Keratinocyte (primary cell): ENCODE data around the gene P2RY12. TPM values are rescaled to one million over a fixed set of nuclear protein-coding genes. Genes with fewer than 3 reads are reported as not detected.

Source experiments
- DNase-seq: peaks from one replicate; pipeline ENCODE4 v3.0.0-alpha.2; 2011; ENCODE audit warnings: low read depth, missing footprints, low spot score
- FAIRE-seq: peaks from 2 replicates; lab custom pipeline; 2011; peaks lifted over from hg19 to GRCh38; lab: Jason Lieb, UNC
- H2AFZ ChIP-seq: 2 replicates; pipeline ENCODE4 v1.6.0; 2012; ENCODE audit warnings: low read length, control low read depth, inconsistent platforms; ENCODE audit not compliant: control insufficient read depth
- H3K27ac ChIP-seq: 2 replicates; pipeline ENCODE4 v1.5.1; 2011; ENCODE audit warnings: low read length; ENCODE audit not compliant: control insufficient read depth, insufficient read depth
- H3K27me3 ChIP-seq: 3 replicates; pipeline ENCODE4 v1.6.0; 2011; ENCODE audit warnings: low read length; ENCODE audit not compliant: control insufficient read depth, insufficient read depth; ENCODE audit errors: extremely low read depth
- H3K36me3 ChIP-seq, 2 experiments: 2 replicates in 1 of 2; 3 replicates in 1 of 2; pipeline ENCODE4 v1.5.1; 2011; ENCODE audit warnings: low read length in 2 of 2, mild to moderate bottlenecking in 1 of 2; ENCODE audit not compliant: control insufficient read depth in 2 of 2, insufficient read depth in 2 of 2; ENCODE audit errors: extremely low read depth in 1 of 2
- H3K4me1 ChIP-seq: 3 replicates; pipeline ENCODE4 v1.5.1; 2011; ENCODE audit warnings: low read length; ENCODE audit not compliant: control insufficient read depth, insufficient read depth; ENCODE audit errors: extremely low read depth
- H3K4me2 ChIP-seq: 3 replicates; pipeline ENCODE4 v1.6.0; 2011; ENCODE audit warnings: low read depth, low read length; ENCODE audit not compliant: control insufficient read depth, insufficient read depth; ENCODE audit errors: extremely low read depth
- H3K4me3 ChIP-seq, 3 experiments: fragments of 200-600 bp in 1 of 3; sonication (generic) in 1 of 3; 2 replicates in 2 of 3; 3 replicates in 1 of 3; pipeline ENCODE4 v1.5.1; 2011 to 2016; ENCODE audit warnings: low read length in 3 of 3, mild to moderate bottlenecking in 3 of 3, control low read depth in 2 of 3, inconsistent platforms in 1 of 3, low read depth in 1 of 3, mixed read lengths in 1 of 3, mixed run types in 1 of 3, moderate library complexity in 1 of 3; ENCODE audit not compliant: control insufficient read depth in 2 of 3, insufficient read depth in 2 of 3; ENCODE audit errors: extremely low read depth in 1 of 3
- H3K79me2 ChIP-seq: 2 replicates; pipeline ENCODE4 v1.6.0; 2012; ENCODE audit warnings: low read length; ENCODE audit not compliant: control insufficient read depth, insufficient read depth
- H3K9ac ChIP-seq: 3 replicates; pipeline ENCODE4 v1.6.0; 2011; ENCODE audit warnings: low read length; ENCODE audit not compliant: control insufficient read depth, insufficient read depth; ENCODE audit errors: extremely low read depth
- H3K9me1 ChIP-seq: 3 replicates; pipeline ENCODE4 v1.6.0; 2011; ENCODE audit warnings: low read length; ENCODE audit not compliant: control insufficient read depth, insufficient read depth; ENCODE audit errors: extremely low read depth
- H3K9me3 ChIP-seq: 2 replicates; pipeline ENCODE4 v1.5.1; 2012; ENCODE audit warnings: low read depth, low read length; ENCODE audit not compliant: control insufficient read depth
- H4K20me1 ChIP-seq: 3 replicates; pipeline ENCODE4 v1.6.0; 2011; ENCODE audit warnings: low read length; ENCODE audit not compliant: control insufficient read depth, insufficient read depth; ENCODE audit errors: extremely low read depth
- EZH2 ChIP-seq: IDR thresholded peaks from one replicate; pipeline ENCODE4 v1.6.1; 2012; ENCODE audit warnings: inconsistent platforms, mild to moderate bottlenecking, low read length, moderate library complexity
- dilution Hi-C: fragments of 300-500 bp; cut with MboI; formaldehyde crosslinking; loops from one replicate; pipeline ENCODE4 v1.7.0; 2020; ENCODE audit warnings: low sequenced_read_pairs; ENCODE audit not compliant: extremely low pct_ligation_motif_present
- polyA plus RNA-seq, 5 experiments: library from polyadenylated mRNA; depleted of rRNA in 3 of 5; stranded (reverse) in 3 of 5; stranded (forward) in 1 of 5; unstranded in 1 of 5; fragments of >200 nt; gene quantifications; 1 replicate in 1 of 5; 2 replicates in 3 of 5; 3 replicates in 1 of 5; pipeline versions ENCODE4 v1.2.1 to v1.2.3, GENCODE V29; 2011 to 2012; ENCODE audit warnings: missing spikeins in 2 of 5, low read depth in 1 of 5, low replicate concordance in 1 of 5
- TF ChIP-seq, protein P1 (sequence below), 3 experiments: IDR thresholded peaks in 1 of 3; conservative IDR thresholded peaks in 1 of 3; optimal IDR thresholded peaks in 1 of 3; 2 replicates in 2 of 3; 3 replicates in 1 of 3; pipeline versions ENCODE3 to v1.5.1; 2011; ENCODE audit warnings: low read length in 3 of 3, mild to moderate bottlenecking in 3 of 3, moderate library complexity in 2 of 3, control low read depth in 1 of 3, inconsistent platforms in 1 of 3; ENCODE audit not compliant: insufficient read depth in 2 of 3; ENCODE audit errors: extremely low read depth in 1 of 3

The P2RY12 gene
- polyA plus RNA-seq, 1 donor (not counting 4 experiments of a cell fraction or from before 2014, with no cell fraction given) = not detected

DNA sequence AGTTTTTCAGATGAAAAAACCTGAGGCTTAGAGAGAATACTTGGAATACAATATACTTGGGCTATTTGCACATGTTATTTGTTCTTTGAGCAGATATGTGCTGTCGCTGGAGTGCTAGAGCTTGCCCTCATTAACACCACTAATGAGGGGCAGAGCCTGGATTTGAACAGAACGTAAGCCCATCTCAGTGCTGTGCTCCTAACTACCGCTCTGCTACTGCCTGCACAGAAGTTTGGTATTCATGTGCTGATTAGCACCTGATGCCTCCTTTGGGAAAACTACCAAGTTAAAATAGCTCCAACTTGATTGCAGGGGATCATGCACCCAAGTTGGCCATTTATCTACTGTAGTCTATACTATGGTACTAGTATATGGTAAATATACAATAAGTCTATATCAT lies 71.6 kb downstream of the P2RY12 start:
- Histone ChIP-seq H3K9me1 (no peaks in the 10 kb centered on the region), H2AFZ (no peak overlapping the region), H4K20me1 (peaks cover 3% of the 10 kb centered on the region), H3K79me2 (peaks cover 84% of the 10 kb centered on the region), H3K4me2 (peak overlapping the region; percentile 63), H3K36me3 (peaks cover 4 to 22% of the 10 kb centered on the region in 2 experiments), H3K9me3 (no peaks in the 10 kb centered on the region), H3K9ac (no peak overlapping the region), H3K27me3 (no peaks in the 10 kb centered on the region), H3K4me1 (peaks cover 56% of the 10 kb centered on the region), H3K4me3 (peak overlapping the region in 2 of 3 experiments; percentile 29 to 38), H3K27ac (no peak overlapping the region)
- FAIRE-seq (no peak), DNase-seq (no peak)
- TF ChIP-seq, protein P1, sequence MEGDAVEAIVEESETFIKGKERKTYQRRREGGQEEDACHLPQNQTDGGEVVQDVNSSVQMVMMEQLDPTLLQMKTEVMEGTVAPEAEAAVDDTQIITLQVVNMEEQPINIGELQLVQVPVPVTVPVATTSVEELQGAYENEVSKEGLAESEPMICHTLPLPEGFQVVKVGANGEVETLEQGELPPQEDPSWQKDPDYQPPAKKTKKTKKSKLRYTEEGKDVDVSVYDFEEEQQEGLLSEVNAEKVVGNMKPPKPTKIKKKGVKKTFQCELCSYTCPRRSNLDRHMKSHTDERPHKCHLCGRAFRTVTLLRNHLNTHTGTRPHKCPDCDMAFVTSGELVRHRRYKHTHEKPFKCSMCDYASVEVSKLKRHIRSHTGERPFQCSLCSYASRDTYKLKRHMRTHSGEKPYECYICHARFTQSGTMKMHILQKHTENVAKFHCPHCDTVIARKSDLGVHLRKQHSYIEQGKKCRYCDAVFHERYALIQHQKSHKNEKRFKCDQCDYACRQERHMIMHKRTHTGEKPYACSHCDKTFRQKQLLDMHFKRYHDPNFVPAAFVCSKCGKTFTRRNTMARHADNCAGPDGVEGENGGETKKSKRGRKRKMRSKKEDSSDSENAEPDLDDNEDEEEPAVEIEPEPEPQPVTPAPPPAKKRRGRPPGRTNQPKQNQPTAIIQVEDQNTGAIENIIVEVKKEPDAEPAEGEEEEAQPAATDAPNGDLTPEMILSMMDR (optimal IDR thresholded peaks at IDR 0.05 in 1 of 3, IDR thresholded peaks at IDR 0.05 in 1 of 3, conservative IDR thresholded peaks at IDR 0.05 in 1 of 3; ENCODE audit: extremely low read depth in 1 of 3, insufficient read depth in 2 of 3, low read length in 3 of 3) = no peak
- TF ChIP-seq EZH2 = no peak
- dilution Hi-C loops = no loop called here

DNA sequence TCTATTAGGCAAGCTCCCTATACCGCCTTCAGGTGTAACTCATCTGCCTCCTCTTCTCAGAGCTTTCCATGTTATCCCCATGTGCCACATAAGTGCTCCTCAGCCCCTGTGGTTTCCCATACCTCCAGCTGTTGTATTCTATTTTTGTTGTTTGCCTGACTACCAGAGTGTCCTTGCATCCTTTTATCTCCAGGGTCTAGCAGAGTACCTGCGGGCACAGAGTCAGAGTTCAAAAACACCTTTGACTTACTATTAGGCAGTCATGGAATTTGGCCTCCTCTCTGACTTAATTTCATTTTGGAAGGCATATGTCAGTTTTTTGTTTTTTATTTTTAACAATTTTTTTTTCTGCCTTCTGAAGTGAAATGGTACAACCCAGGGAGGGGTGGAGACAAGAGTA lies 75.0 kb downstream of the P2RY12 start:
- Histone ChIP-seq H3K4me1 (peaks cover 72% of the 10 kb centered on the region), H3K27me3 (no peaks in the 10 kb centered on the region), H3K36me3 (peaks cover 4 to 19% of the 10 kb centered on the region in 2 experiments)

More for the DNA sequence above, 75.0 kb downstream of the P2RY12 start:
- Histone ChIP-seq H3K27ac (peak overlapping the region; percentile 19), H3K9me3 (no peaks in the 10 kb centered on the region), H2AFZ (no peak overlapping the region), H3K4me3 (no peak overlapping the region), H3K79me2 (peaks cover 80% of the 10 kb centered on the region), H4K20me1 (peaks cover 3% of the 10 kb centered on the region), H3K9me1 (no peaks in the 10 kb centered on the region), H3K9ac (no peak overlapping the region), H3K4me2 (peak overlapping the region; percentile 15)
- FAIRE-seq (no peak), DNase-seq (no peak)
- dilution Hi-C loops = no loop called here
- no peak for TF ChIP-seq EZH2
